ENCODE results near the gene RIPOR2. TPM values are rescaled to one million over a fixed set of nuclear protein-coding genes. Genes with fewer than 3 reads are reported as not detected.

Gene RIPOR2
- total and polyA plus RNA-seq, 10 of the 15 experiments (the other 5 are each of a cell fraction or from before 2014, with no cell fraction given) = 22.2 to 48.2 (median 34.7) TPM

DNA sequence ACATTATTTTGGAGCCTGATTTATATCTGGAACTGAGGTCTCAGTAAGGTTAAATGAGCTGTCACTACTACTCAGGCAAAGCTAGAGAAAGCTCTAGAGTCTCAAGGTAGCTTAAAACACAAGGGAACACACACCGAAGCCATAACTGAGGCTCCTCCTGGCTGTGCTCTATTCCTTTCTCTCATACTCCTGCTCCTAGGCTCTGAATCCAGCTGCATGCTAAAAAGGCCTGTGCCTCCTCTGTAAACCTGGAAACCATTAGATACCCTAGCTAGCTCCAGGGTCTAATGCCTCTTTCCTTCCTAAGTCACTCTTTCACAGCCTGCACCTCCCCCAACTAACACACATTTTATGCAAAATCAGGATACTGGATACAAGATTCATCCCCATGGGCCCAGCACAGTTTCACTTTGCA lies 17.1 kb downstream of the RIPOR2 start (continued):
- TF ChIP-seq KDM1A (IDR thresholded peaks at IDR 0.05; ENCODE audit: borderline replicate concordance) (no peak), DPF2 (IDR thresholded peaks at IDR 0.05) (no peak), IKZF2 (IDR thresholded peaks at IDR 0.05) (no peak)

DNA sequence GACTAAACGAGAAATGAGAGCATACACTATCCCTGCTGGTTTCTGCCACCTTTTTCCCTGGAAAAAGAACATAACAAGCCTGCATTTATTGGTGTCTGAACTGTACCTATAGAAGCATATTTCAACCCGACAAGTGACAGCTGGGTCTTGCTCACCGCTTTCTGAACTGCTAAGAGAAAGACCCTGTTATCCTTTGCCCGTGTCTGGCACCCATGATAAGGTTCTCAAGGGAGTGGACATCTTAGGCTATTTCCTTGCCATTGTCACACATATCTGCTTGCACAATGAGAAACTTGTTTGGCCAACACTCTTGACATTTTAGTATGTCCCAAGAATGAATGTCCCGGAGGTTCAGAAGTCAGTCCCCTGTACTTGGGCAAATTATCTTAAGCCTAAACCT lies 19.3 kb downstream of the RIPOR2 start:
- WGBS (ENCODE audit: insufficient coverage, insufficient replicate concordance, low lambda C conversion rate, missing lambda C conversion rate) = 95% methylated on average over 5 of the region's 5 CpGs
- DNase-seq (ENCODE audit: low read depth, low spot score) = no peak
- Histone ChIP-seq H3K4me2 (ENCODE audit: control insufficient read depth, insufficient read depth) (no peak overlapping the region), H3K4me3 (no peak overlapping the region), H4K20me1 (ENCODE audit: control insufficient read depth, insufficient read depth) (peaks cover 3% of the 10 kb centered on the region), H3K27me3 (replicated peaks in 1 of 2; ENCODE audit: control insufficient read depth in 2 of 2, insufficient read depth in 2 of 2, low read length in 1 of 2) (no peaks in the 10 kb centered on the region), H3K36me3 (ENCODE audit: control insufficient read depth in 2 of 2, insufficient read depth in 2 of 2, low read length in 1 of 2) (no peaks in the 10 kb centered on the region), H3K4me1 (ENCODE audit: control insufficient read depth, insufficient read depth, low read length) (peaks cover 22% of the 10 kb centered on the region), H3K27ac (ENCODE audit: control insufficient read depth, insufficient read depth) (no peak overlapping the region), H2AFZ (ENCODE audit: control insufficient read depth, low read depth, low read length) (no peak overlapping the region), H3K79me2 (ENCODE audit: control insufficient read depth, insufficient read depth, low read length) (peaks cover 12% of the 10 kb centered on the region), H3K9me3 (replicated peaks; ENCODE audit: control insufficient read depth, insufficient read depth, low read length) (no peaks in the 10 kb centered on the region), H3K9ac (ENCODE audit: control insufficient read depth, insufficient read depth, low read length) (no peak overlapping the region)
- intact Hi-C loops (cut with micrococcal nuclease; ENCODE audit: unreplicated experiment) (no loop called here), in situ Hi-C loops (cut with MboI) (no loop called here)
- POLR2A ChIA-PET = no interaction called here
- no peak for ATAC-seq
- FAIRE-seq = no peak
- RAD21 ChIA-PET (ENCODE audit: unreplicated experiment) = interaction anchor here (1.2 kb wide), 1 partner anchor 75 kb away, joined by 3 read pairs; no protein-coding TSS in a partner anchor
- CTCF ChIA-PET = interaction anchor here (0.6 to 1.3 kb wide), 4 partner anchors 17 to 398 kb away, joined by 3 read pairs; no protein-coding TSS in a partner anchor
- no TSS peak for BruUV-seq (replicated peaks)
- SMC1A ChIA-PET (ENCODE audit: uncharacterized antibody, unreplicated experiment) = interaction anchor here (1.1 to 1.7 kb wide), 4 partner anchors 29 to 75 kb away, joined by 3 to 6 read pairs (median 4); no protein-coding TSS in a partner anchor
- no peak for TF ChIP-seq NFYB (IDR thresholded peaks at IDR 0.05; ENCODE audit: insufficient read depth, low read depth, low read length)
- no peak for TF ChIP-seq MEF2A (IDR thresholded peaks at IDR 0.05; ENCODE audit: insufficient read depth, low read depth, low read length)
- TF ChIP-seq LARP7 (IDR thresholded peaks at IDR 0.05) = no peak
- no peak for TF ChIP-seq HDAC6 (IDR thresholded peaks at IDR 0.05; ENCODE audit: unreplicated experiment)
- TF ChIP-seq SREBF1 (IDR thresholded peaks at IDR 0.05; ENCODE audit: low read length) = no peak
- TF ChIP-seq RELA (IDR thresholded peaks at IDR 0.05; ENCODE audit: borderline replicate concordance, partially characterized antibody) = no peak
- TF ChIP-seq ESRRA (IDR thresholded peaks at IDR 0.05; ENCODE audit: low read length) = no peak
- TF ChIP-seq TBL1XR1 (IDR thresholded peaks at IDR 0.05; ENCODE audit: low read depth, low read length) = no peak
- no peak for TF ChIP-seq CBX5 (IDR thresholded peaks at IDR 0.05; ENCODE audit: low read depth)
- no peak for TF ChIP-seq CEBPB (IDR thresholded peaks at IDR 0.05; ENCODE audit: borderline replicate concordance in 1 of 2, low read depth in 2 of 2, low read length in 2 of 2)
- no peak for TF ChIP-seq ZZZ3 (IDR thresholded peaks at IDR 0.05; ENCODE audit: control insufficient read depth, insufficient read length, low read depth)
- no peak for TF ChIP-seq RFX5 (IDR thresholded peaks at IDR 0.05; ENCODE audit: low read depth, low read length)
- TF ChIP-seq BMI1 (IDR thresholded peaks at IDR 0.05; ENCODE audit: borderline replicate concordance) = no peak
- TF ChIP-seq POU2F2 (IDR thresholded peaks at IDR 0.05; ENCODE audit: borderline replicate concordance, low read depth, low read length) = no peak
- TF ChIP-seq RAD51 (IDR thresholded peaks at IDR 0.05) = no peak
